Mesothelial cell of epicardium (in vitro differentiated cells): ENCODE results near the gene RHBDD2. TPM values are rescaled to one million over a fixed set of nuclear protein-coding genes. Genes with fewer than 3 reads are reported as not detected.
"Not testable (repeated sequence)": the region's sequence is repeated elsewhere in the genome, so short reads cannot be mapped to it uniquely, and the experiment has no call there.

Experiments used
- DNase-seq, 2 experiments: peaks; one replicate each; pipeline ENCODE4 v3.0.0; 2021; ENCODE audit warnings: low spot score in 2 of 2; ENCODE audit not compliant: unreplicated experiment in 2 of 2
- H3K27ac Mint-ChIP-seq: 2 replicates; pipeline ENCODE4 v1.8.0; 2021; ENCODE audit warnings: mixed read lengths
- H3K27me3 Mint-ChIP-seq: 2 replicates; pipeline ENCODE4 v1.8.0; 2021; ENCODE audit warnings: low read depth, mixed read lengths
- H3K36me3 Mint-ChIP-seq: 2 replicates; pipeline ENCODE4 v1.8.0; 2021; ENCODE audit warnings: mixed read lengths
- H3K4me1 Mint-ChIP-seq: 2 replicates; pipeline ENCODE4 v1.8.0; 2021; ENCODE audit warnings: mixed read lengths
- H3K4me3 Mint-ChIP-seq: 2 replicates; pipeline ENCODE4 v1.8.0; 2021; ENCODE audit warnings: mild to moderate bottlenecking, moderate library complexity, mixed read lengths
- H3K9me3 Mint-ChIP-seq: 2 replicates; pipeline ENCODE4 v1.8.0; 2021; ENCODE audit warnings: mixed read lengths
- total RNA-seq: library from RNA; stranded (reverse); gene quantifications from 3 replicates; pipeline ENCODE4 v1.2.1, GENCODE V29; 2021
- TF ChIP-seq, protein P1 (sequence below): fragments of 200-600 bp; sonication (generic); IDR thresholded peaks from one replicate; pipeline ENCODE4 v1.5.0; 2021; ENCODE audit warnings: antibody characterized with exemption; ENCODE audit not compliant: unreplicated experiment

The RHBDD2 gene
- total RNA-seq, 1 donor from 2014 or later, result 52.5 TPM

DNA sequence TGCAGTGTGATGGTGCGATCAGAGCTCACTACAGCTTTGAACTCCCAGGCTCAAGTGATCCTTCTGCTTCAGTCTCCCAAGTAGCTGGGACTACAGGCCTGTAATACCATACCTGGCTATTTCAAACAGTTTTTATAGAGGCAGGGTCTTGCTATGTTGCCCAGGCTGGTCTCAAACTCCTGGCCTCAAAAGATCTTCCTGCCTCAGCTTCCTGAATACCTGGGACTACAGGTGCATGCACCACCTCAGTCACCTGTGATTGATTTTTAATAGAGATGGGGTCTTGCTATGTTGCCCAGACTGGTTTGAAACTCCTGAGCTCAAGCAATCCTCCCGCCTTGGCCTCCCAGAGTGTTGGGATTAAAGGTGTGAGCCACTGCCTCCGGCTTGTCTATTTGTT is 38.8 kb upstream of the RHBDD2 start:
- Mint-ChIP-seq H3K27ac (no peak overlapping the region), H3K36me3 (no peaks in the 10 kb centered on the region), H3K4me3 (no peak overlapping the region), H3K9me3 (no peaks in the 10 kb centered on the region), H3K4me1 (peaks cover 16% of the 10 kb centered on the region), H3K27me3 (peaks cover 3% of the 10 kb centered on the region)
- no peak for DNase-seq
- TF ChIP-seq, protein P1, sequence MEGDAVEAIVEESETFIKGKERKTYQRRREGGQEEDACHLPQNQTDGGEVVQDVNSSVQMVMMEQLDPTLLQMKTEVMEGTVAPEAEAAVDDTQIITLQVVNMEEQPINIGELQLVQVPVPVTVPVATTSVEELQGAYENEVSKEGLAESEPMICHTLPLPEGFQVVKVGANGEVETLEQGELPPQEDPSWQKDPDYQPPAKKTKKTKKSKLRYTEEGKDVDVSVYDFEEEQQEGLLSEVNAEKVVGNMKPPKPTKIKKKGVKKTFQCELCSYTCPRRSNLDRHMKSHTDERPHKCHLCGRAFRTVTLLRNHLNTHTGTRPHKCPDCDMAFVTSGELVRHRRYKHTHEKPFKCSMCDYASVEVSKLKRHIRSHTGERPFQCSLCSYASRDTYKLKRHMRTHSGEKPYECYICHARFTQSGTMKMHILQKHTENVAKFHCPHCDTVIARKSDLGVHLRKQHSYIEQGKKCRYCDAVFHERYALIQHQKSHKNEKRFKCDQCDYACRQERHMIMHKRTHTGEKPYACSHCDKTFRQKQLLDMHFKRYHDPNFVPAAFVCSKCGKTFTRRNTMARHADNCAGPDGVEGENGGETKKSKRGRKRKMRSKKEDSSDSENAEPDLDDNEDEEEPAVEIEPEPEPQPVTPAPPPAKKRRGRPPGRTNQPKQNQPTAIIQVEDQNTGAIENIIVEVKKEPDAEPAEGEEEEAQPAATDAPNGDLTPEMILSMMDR, result no peak

GRCh38 chr7:75842836-75843446 is 35.9 kb upstream of the RHBDD2 start:
- H3K4me1 Mint-ChIP-seq, result peaks cover 16% of the 10 kb centered on the region
- no peaks in the 10 kb centered on the region for H3K9me3 Mint-ChIP-seq
- no peaks in the 10 kb centered on the region for H3K36me3 Mint-ChIP-seq
- no peak for DNase-seq
- H3K4me3 Mint-ChIP-seq, result no peak overlapping the region
- no peaks in the 10 kb centered on the region for H3K27me3 Mint-ChIP-seq
- TF ChIP-seq, protein P1, result no peak
- peak overlapping the region; percentile 84 for H3K27ac Mint-ChIP-seq

DNA sequence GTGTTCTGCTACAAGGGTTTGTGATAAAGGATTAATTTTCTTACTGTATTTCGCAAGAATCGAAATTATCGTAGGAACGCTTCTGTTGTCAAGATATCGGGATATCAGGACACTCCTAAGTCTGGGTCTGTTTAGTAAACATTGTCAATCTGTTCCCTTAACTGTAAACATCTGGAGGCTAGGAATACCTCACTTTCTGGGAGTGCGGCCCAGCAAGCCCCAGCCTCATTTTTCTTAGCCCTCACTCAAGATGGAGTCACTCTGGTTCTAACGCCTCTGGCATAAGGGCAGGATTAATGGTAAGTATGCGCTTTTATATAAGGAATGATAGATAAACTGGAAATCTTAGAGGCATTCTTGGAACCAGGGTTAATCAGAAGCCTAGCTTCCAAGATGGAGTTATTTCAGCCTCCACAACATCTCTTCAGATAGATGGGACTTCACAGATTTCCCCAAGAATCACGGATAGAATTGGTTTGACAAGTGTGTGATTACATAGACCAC is 35.2 kb upstream of the RHBDD2 start:
- Mint-ChIP-seq H3K4me3 (no peak overlapping the region), H3K27ac (peak overlapping the region; percentile 84), H3K36me3 (no peaks in the 10 kb centered on the region), H3K4me1 (peaks cover 16% of the 10 kb centered on the region), H3K9me3 (no peaks in the 10 kb centered on the region), H3K27me3 (no peaks in the 10 kb centered on the region)
- TF ChIP-seq, protein P1, result no peak
- DNase-seq, result no peak

- Mint-ChIP-seq H3K27ac (peak overlapping the region; percentile 84), H3K36me3 (no peaks in the 10 kb centered on the region), H3K4me1 (peaks cover 16% of the 10 kb centered on the region), H3K4me3 (no peak overlapping the region), H3K27me3 (no peaks in the 10 kb centered on the region), H3K9me3 (no peaks in the 10 kb centered on the region)
- TF ChIP-seq, protein P1, result no peak
- DNase-seq, result no peak
Observed at GRCh38 chr7:75844158-75844557, 34.7 kb upstream of the RHBDD2 start.

- DNase-seq, H3K36me3 Mint-ChIP-seq, H3K9me3 Mint-ChIP-seq, H3K27me3 Mint-ChIP-seq, H3K27ac Mint-ChIP-seq, H3K4me3 Mint-ChIP-seq: not testable (repeated sequence)
- H3K4me1 Mint-ChIP-seq, result peaks cover 16% of the 10 kb centered on the region
Observed at GRCh38 chr7:75845132-75845531, 33.7 kb upstream of the RHBDD2 start.

DNA sequence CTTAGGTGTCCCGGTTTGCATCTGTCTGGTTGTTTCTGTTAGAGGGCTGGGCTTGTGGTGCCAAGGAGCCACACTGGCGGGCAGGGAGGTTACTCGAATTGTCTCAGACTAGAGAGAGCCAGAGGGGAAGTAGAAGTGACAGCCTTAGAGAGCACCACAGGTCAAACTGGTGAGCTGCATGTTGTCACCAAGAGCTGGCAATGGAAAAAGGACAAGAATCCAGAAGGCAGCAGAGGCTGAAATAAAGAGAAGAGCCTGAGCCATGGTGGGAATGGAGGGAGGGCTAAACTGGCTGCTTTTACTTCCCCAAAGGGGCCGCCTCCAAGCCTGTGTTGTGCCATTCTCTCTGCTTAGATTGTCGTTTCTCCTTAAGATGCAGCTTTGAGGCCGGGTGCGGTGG is 31.1 kb upstream of the RHBDD2 start:
- TF ChIP-seq, protein P1, result no peak
- no peaks in the 10 kb centered on the region for H3K9me3 Mint-ChIP-seq
- H3K36me3 Mint-ChIP-seq, result no peaks in the 10 kb centered on the region
- H3K27me3 Mint-ChIP-seq, result no peaks in the 10 kb centered on the region
- H3K4me1 Mint-ChIP-seq, result peaks cover 12% of the 10 kb centered on the region
- no peak overlapping the region for H3K27ac Mint-ChIP-seq
- H3K4me3 Mint-ChIP-seq, result no peak overlapping the region
- DNase-seq, result no peak
